HG03108 (cell line): ENCODE results near the gene IL1RAPL2.

ENCODE experiments used
- ATAC-seq: cut with Tn5 transposase; IDR thresholded peaks from one replicate; pipeline ENCODE4 v1.9.1; 2021; ENCODE audit warnings: moderate library complexity; ENCODE audit not compliant: unreplicated experiment

Gene IL1RAPL2

DNA sequence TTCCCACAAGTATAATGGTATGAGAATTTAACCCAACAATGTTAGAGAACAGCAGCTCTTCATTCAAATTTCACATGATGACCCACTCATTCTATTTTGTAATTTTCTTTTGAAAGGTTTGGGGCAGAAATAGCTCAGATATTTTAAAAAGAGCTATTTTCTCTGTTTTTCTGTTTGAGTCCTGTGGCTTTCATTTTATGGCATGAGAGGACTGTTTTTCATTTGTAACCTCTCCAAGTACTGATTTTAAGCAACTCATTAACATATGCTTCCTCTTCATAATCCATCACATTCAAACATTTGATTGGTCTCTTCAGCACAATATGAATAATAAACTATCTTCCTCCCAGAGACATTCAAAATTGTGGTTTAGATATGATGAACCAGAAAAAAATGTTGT, 783.5 kb downstream of the IL1RAPL2 start:
- ATAC-seq, result no peak

DNA sequence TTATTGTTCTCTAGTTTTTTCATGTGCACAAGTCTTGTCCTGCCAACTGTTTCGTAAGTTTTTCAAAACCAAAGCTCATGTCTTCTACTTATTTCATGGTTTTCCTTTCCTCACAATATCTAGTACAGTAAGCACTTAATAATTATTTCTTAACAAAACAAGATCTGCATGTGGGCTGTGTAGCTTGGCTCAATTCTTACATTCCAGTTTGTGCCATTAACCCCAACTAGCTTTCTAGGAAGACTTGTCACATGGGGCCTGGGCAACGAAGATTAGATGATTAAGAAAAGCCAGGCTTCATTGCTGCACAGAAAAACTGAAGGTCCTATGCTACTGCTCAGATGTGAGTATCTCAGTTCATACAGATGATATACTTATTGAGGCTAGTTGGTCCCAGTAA, 809.8 kb downstream of the IL1RAPL2 start:
- no peak for ATAC-seq

DNA sequence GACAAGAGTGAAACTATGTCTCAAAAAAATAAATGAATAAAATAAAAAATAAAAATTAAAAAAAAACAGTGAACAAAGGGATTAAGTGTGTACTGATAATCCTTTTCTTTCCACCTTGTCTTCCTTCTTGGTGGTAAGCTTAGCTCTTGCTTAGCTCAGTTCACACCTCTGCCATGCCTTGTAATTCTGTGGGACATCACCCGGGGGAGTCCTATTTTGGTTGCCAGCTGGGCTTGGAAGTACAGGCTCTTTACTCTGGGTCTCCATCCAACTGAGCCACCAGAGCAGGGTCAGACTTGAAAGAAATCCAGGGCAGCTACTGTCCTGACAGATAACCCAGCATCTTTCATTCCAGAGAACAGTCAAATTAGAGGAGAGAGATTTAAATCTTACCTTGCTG, 858.7 kb downstream of the IL1RAPL2 start:
- no peak for ATAC-seq

DNA sequence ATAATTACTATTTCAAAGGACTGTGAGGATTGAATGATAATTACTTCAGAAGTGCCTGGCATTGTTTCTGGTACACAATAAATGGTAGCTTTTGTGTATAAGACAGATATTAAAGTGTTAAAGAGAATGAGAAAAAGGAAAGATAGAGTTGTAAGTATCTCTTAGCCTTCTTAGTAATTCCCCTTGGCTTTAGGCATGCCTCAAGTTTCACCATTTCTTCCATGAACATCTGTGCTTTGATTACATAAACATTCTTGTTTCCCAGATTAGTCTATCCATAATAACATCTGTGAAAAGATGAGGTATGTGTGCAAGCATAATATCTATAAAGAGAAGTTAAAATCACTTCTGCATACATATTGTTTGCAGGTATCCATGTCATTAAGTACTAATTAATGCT, 885.4 kb downstream of the IL1RAPL2 start:
- no peak for ATAC-seq

DNA sequence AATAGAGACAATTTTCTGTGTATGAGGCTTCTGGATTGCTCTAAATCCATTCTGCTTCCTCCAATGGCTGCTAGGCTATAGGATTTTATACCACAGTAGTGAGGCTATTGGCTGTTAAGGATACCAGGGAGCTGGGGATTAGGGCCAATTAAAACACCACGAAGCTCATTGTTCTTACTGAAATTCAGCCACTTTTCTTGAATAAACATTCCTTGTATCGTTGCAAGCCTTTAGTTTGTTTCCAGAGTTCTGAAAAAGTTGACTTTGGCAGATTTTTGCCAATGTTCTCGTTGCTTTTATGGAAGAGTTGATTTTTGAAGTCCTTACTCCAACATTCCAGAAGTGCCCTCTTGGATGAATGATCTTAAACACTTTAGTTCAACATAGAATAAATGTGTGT, 892.8 kb downstream of the IL1RAPL2 start:
- no peak for ATAC-seq

DNA sequence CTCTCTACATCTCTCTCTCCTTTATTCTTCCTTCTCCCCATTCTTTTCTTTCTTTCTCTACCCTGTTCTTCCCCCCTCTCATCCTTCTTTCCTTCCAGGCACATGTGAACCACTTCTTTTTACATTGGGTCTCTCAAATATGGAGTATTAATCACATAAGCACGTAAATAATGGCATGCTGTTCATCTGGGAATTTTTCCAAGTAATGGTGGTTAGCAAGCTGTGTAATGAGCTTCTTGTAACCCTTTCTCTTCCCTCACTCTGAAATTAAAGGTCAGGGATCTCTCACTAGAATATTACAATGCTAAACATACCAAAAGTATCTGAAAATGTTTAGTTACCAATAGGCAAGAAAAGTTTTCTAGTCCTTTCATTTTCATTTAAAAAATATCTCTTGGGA, 894.4 kb downstream of the IL1RAPL2 start:
- ATAC-seq, result no peak

DNA sequence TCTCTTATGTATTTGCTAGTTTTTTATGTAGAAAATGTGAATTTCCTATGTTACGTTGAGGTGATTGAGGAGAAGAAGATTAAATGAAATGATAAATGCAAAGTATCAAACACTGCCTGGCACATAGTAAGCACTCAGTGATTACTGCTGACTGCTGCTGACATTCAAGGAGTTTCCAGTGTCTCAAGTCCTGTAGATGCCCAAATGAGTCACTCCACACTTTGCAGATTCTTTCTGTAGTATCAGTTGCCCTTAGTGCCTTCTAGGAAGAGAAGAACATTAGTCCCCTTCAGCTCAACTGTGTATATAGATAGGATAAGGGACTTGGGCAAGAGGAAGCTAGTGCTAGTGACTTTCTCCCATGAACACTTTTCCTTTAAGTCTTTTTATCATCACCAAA, 895.0 kb downstream of the IL1RAPL2 start:
- no peak for ATAC-seq

DNA sequence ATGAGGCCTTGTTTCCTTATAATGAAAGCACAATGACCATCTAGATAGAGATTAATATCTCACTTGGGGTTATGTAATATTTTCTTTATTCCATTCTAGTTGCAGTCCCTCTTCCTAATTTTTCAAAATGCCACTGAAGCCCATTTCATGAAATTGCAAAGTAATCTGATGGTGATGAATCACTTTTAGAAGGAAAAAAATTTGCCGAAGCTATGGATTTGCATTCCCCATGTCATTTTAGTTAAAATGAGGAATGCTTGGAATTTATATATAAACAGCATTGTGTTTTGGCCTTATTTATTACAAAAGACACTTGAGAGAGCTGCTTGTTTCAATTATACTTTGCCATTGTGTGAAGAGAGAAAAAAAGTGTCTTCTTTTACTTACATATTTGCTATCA, 896.2 kb downstream of the IL1RAPL2 start:
- no peak for ATAC-seq

DNA sequence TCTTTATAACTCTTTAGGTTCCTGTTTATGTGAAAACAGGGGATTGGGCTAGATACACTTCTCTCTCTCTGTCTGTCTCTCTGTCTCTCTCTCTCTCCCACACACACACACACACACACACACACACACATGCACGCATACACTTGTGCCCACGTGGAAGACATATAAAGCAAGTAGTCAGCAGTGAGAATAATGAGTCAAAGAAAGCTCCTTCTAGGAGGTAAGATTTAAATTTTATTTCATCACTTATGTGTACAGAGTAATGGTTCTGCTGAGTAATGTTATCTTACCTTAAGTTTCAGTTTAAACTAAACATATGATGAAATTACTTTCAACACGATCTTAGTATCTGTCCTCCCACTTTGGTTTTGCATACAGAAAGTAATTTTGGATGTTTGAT, 897.5 kb downstream of the IL1RAPL2 start:
- ATAC-seq, result no peak

DNA sequence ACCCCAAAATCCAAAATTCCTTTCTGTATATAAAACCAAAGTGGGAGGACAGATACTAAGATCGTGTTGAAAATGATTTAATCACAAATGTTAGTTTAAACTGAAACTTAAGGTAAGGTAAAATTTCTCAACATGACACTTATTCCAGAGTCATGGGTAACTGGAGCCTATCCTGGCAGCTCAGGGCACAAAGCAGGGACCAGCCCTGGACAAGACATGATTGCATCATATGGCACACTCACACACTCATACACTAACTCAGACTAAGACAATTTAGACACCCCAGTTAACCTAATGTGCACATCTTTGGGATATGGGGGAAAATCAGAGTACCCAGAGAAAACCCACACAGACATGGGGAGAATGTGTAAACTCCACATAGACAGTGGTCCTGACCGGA, 898.6 kb downstream of the IL1RAPL2 start:
- ATAC-seq, result no peak

DNA sequence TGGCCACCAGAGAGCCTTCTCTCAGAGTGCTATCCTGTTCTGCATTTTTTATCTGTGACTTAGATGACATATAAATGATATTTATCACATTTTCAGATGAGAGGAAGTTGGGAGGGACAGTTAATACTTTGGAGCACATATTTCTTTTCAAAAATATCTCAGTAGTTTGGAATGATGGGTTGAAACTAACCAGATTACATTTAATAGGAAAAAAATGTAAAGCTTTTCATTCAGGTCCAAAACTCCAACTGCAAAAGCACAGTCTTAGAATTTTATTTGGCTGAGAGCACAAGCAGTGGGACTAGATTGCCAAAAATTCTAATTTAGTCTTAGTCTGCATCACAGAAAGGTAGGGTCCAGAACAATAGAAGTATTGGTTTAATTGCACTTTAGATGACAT, 902.7 kb downstream of the IL1RAPL2 start:
- ATAC-seq, result no peak

DNA sequence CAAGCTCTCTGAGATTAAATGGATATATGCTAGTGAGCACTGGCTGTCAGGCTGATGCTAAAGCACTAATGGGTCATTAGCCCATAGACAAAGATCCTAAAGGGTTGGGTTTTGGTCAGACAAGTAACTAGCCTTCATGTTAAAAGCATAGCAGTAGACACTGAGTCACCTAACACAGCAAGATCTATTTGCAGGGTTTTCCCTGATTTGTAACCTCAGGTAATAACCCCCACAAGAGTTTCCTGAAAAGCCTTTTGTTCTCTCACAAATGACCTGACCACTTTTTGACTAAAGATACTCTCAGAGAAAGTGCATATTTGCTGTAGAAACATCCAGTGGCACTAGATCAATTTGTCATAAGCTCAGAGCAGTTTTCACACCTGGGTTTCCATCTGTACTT, 905.6 kb downstream of the IL1RAPL2 start:
- no peak for ATAC-seq

DNA sequence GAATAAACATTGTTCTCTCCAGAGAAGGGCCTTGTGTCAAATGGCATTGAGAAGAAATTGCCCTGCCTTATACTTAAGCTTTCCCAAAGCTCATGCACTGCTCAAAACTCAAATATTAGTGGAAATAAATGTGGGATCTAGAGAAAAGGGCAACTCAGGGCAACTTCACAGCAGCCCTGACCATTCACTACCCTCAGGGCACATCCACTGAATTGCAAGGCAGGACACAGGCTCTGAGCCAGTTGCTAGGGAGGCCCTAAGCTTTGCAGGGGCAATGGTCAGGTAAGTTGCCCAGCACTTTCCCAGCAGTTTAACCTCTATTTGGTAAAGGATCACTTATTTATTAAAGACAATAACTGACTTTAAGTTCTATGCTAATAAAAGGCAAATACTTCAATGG, 909.8 kb downstream of the IL1RAPL2 start:
- no peak for ATAC-seq

DNA sequence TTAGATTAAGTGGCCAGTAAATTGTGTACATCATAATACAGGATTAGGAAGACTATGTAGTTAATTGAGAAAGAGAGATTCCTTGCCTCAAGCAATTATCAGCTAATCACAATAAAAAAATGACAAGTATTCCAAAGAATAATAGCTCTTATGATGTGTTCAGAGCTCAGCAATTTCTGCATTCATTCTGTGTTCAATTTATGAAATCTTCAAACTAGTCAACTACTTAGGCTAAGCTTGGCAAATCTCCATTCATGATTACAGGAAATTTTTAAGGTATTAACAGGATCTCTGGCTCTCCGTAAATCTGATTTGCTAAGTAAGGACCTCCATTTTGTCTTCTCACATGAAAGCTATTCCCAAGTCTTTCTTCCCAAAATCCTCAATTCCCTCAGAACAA, 911.4 kb downstream of the IL1RAPL2 start:
- no peak for ATAC-seq

DNA sequence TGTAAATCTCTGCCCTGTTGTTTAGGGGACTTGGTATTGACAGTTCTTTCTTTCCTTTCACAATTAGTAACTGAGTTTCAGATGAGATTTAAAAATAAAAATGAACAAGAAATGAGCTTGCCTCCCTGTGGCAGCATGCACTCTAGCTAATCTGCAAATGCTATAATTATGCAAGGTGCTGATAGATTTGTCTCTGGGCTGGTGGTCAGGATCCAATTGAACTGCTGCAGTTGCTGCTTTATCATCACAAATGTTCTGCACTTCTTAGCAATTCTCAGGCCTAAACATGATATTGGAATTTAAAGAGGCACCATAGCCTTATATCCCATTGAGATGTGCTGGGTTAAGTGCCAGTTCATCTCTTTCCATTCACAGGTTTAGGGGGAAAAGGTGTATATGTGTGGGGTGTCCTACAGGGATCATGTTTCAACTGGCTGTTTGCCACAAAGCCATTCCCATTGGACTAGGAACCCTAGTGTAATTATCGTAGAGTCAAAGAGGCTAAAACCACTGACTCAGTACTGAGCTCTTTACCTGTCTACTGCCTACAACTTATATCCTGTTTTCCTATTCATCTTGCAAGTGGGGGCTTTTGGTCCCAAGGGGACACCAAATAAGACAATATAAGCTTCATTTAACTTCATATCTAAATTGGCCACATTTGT, 914.8 kb downstream of the IL1RAPL2 start:
- no peak for ATAC-seq

DNA sequence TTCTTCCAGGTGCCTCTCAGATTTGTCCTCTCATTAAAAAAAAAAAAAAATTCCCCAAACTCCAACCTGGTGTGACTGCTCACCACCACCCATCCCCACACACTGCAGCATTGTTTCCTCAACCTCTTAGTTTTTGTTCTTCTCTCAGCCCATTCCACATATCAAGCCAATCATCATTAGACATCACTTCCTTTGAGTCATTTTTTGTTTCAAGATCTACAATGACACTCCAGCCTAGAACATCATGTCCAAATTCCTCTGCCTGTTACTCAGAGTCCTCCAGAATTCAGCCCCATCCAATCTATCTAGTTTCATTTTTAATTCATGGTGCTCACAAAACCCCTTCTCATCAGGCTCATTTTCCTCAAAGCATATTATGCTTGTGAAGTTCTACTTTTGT, 917.0 kb downstream of the IL1RAPL2 start:
- no peak for ATAC-seq

DNA sequence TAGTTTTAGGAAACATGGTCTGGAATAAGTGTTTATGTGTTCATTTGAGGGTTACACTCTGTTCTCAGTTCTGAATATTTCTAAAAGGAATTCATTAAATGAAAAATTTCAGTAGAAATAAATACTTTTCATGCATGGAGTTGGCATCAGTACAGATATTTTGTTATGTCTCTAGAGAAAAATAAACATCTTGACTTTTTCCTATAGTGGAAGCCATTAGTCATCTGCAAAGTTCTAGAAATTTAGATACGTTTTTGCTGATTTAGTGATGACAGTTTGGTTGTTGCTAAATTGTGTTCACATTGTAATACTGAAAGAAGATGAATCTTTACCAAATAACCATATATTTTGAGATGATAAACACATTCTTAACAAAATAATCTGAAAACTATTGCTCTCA, 922.7 kb downstream of the IL1RAPL2 start:
- ATAC-seq, result no peak

DNA sequence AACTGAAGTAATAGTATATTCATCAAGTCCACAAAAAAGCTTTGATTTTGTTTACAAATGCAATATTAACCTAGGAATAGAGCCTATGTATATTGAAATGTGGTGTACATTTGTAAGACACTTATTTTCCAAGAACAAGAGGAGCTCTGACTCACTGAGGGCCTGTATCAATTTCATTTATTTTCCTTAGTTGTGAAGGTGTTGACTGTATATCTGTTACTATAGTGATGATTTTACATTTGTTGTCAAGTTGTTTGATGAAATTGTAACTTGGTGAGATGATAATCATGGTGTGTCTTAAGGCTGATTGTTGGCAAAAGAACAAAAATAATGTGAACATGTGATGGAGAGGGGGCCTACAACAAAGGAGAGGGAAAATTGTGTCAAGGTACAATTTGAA, 929.4 kb downstream of the IL1RAPL2 start:
- no peak for ATAC-seq

DNA sequence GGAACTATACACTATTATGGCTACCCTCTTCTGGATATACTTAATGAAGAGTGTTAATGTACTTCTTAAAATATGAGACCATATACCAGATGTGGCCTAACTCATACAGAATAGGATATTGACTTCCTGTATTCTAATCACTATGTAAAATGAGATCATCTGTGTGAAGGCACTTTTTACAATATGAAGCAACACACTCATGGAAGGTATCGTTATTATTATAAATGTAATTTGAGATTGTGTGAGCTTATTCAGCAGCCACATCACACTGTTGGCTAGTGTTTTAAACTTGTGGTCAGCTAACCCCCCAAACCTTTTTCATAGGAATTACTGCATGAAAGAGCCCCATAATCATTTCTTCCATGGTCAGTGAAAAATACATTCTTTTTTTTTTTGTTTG, 936.3 kb downstream of the IL1RAPL2 start:
- ATAC-seq, result no peak

DNA sequence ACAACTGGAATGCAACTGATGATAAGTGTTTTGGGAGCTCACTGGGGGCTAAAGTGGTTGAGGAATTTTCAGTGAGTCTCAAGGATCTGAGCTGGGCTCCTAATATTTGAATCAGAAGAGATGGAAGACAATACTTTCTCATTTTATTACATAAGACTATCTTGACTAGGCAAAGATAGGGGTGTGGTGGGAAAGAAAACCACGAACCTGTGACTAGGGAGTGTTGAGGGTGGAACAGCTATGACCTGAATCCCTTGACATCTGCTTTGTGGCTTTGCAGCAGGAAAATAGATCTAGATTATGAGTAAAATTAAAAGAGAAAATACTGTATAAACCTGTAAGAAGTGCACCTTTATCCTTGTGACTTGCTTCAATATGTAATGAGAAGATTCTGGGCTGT, 949.6 kb downstream of the IL1RAPL2 start:
- no peak for ATAC-seq

DNA sequence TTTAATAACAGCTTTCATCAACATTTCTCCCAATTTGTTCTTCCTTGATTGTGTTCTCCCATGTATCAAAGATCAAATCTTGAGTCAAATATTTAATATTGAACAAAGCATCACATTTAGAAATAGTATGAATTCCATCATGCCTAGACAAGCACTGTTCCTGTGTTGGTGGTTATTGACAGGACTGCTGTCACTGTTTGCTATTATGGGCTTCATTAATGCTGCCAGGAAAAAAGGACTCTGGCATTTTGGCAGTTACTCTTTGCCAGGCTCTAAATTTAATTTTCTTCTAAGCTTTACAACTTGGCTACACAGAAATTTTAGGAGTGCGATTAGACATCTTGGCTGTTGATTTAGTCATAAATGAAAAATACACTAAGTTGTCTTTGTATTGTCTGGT, 960.4 kb downstream of the IL1RAPL2 start:
- no peak for ATAC-seq

DNA sequence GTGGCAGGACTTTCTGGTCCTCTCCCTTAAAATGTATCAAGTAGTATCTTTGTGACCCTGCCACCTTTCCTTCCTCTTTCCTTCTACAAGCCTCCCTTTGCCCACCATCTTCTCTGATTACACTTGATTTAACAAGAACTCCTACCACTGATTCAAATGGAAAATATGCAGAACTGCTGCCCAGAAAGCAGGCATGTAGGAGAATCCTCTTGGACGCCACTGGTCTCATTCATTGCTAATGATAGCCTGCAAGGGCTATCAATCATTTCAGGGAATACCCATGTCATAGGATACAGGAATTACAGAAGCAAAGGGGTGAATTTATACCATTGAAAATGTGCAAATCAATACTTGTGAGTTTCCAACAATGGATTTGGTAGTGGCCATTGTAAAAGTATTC, 961.8 kb downstream of the IL1RAPL2 start:
- ATAC-seq, result no peak

DNA sequence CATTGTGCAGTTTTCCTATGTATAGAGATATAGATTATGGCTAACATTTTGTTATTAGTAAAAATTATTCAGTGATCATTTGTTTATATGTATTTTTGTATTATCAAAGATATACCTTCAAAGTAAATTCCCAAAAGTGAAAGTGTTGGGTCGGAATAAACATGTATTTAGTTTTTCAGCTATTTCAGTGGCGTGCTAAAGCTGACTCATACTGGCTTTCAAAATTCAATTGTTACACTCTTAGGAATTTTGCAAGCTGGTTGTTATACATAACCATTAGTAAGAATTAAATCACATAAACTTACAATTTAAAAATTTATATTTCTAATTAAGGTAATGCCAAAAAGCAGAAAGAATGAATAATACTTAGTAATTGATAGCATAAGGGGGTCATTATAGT, 968.0 kb downstream of the IL1RAPL2 start:
- no peak for ATAC-seq

DNA sequence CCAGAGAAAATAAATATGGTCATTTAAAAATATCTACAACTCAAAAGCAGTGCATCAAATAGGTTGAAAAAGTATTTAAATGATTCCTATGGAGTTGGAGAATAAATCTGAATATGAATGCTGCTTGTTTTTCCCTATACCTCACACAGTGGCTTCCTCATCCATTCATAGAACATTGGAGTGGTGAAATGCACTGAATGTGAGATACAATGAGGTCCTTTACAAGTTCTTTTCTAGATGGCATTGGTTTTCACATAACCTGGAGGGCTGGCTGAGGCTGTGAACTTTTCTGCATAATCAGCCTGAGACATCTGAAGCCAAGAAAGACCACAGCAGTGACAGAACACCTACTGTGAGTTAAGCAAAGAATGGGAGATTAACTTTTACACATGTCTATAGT, 977.3 kb downstream of the IL1RAPL2 start:
- no peak for ATAC-seq
